Rectal smooth muscle tissue (tissue), 1 donor: Measurements from ENCODE around the gene SSTR3.

Source experiments
- H3K27ac ChIP-seq: one replicate; pipeline ENCODE4 v1.7.0; 2013; ENCODE audit warnings: low read depth, low read length, inconsistent platforms
- H3K27me3 ChIP-seq: one replicate; pipeline ENCODE4 v1.7.0; 2013; ENCODE audit warnings: low read length; ENCODE audit not compliant: control insufficient read depth, insufficient read depth
- H3K36me3 ChIP-seq: one replicate; pipeline ENCODE4 v1.7.0; 2013; ENCODE audit warnings: low read length; ENCODE audit not compliant: control insufficient read depth, insufficient read depth
- H3K4me1 ChIP-seq: one replicate; pipeline ENCODE4 v1.7.0; 2013; ENCODE audit warnings: low read length; ENCODE audit not compliant: control insufficient read depth, insufficient read depth
- H3K4me3 ChIP-seq: one replicate; pipeline ENCODE4 v1.7.0; 2013; ENCODE audit warnings: low read length
- H3K9ac ChIP-seq: one replicate; pipeline ENCODE4 v1.7.0; 2013; ENCODE audit warnings: low read length

Gene SSTR3

DNA sequence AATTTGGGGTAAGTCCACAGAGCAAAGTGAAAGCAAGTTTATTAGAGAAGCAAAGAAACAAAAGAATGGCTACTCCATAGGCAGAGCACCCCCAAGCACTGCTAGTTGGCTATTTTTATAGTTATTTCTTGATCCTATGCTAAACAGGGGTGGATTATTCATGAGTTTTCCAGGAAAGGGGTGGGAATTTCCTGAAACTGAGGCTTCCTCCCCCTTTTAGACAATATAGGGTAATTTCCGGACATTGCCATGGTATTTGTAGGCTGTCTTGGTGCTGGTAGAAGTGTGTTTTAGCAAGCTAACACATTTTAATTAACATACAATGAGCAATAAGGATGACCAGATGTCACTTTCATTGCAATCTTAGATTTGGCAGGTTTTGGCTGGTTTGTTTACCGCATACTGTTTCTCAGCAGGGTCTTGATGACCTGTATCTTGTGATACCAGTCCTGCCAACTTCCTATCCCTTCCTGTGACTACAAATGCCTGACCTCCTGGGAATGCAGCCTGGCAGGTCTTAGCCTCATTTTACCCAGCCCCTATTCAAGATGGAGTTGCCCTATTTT is 23.3 kb downstream of the SSTR3 start:
- H3K27ac ChIP-seq, result no peak overlapping the region
- H3K27me3 ChIP-seq, result no peaks in the 10 kb centered on the region
- H3K4me1 ChIP-seq, result peaks cover 27% of the 10 kb centered on the region
- H3K9ac ChIP-seq, result no peak overlapping the region
- peak overlapping the region; percentile 8 for H3K4me3 ChIP-seq
- H3K36me3 ChIP-seq, result no peaks in the 10 kb centered on the region

GRCh38 chr22:37187891-37188761 is 24.2 kb downstream of the SSTR3 start, which contains the start of gene C1QTNF6:
Gene C1QTNF6 (minus strand): TSS chr22:37188247. CDS start chr22:37188213, 34 bp downstream.
- Histone ChIP-seq H3K36me3 (no peaks in the 10 kb centered on the region), H3K27me3 (no peaks in the 10 kb centered on the region), H3K9ac (no peak within 1 kb of the TSS), H3K27ac (peak within 1 kb of the TSS; percentile 81), H3K4me1 (peaks cover 27% of the 10 kb centered on the region), H3K4me3 (peak within 1 kb of the TSS; percentile 73)

DNA sequence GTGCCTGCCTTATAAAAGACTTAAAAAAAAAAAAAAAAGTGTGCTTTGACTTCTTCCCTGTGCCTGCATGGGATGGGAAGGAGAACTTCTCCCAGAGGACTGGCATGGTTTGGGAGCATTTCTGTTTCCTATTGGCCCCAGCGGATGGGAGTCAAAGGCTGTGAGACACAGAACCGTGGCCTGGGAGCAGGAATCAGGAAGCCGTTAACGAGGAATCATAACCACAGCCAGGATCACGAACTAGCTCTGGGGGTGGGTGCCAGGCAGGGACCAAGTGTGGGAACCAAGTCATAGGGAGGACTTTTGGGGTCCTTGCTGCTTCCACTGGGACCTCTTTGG is 24.8 kb downstream of the SSTR3 start:
- Histone ChIP-seq H3K36me3 (no peaks in the 10 kb centered on the region), H3K27ac (peak overlapping the region; percentile 81), H3K4me1 (peaks cover 27% of the 10 kb centered on the region), H3K4me3 (peak overlapping the region; percentile 73), H3K27me3 (no peaks in the 10 kb centered on the region), H3K9ac (no peak overlapping the region)

- H3K36me3 ChIP-seq, result no peaks in the 10 kb centered on the region
- H3K27ac ChIP-seq, result peak overlapping the region; percentile 81
- H3K4me1 ChIP-seq, result peaks cover 27% of the 10 kb centered on the region
- H3K4me3 ChIP-seq, result peak overlapping the region; percentile 73
- H3K9ac ChIP-seq, result no peak overlapping the region
- no peaks in the 10 kb centered on the region for H3K27me3 ChIP-seq
These were observed 25.2 kb downstream of the SSTR3 start for GRCh38 chr22:37186997-37187522.

GRCh38 chr22:37186228-37186996 is 25.9 kb downstream of the SSTR3 start:
- H3K4me1 ChIP-seq, result peaks cover 27% of the 10 kb centered on the region
- no peak overlapping the region for H3K27ac ChIP-seq
- no peak overlapping the region for H3K4me3 ChIP-seq
- H3K27me3 ChIP-seq, result no peaks in the 10 kb centered on the region
- H3K36me3 ChIP-seq, result no peaks in the 10 kb centered on the region
- H3K9ac ChIP-seq, result no peak overlapping the region

DNA sequence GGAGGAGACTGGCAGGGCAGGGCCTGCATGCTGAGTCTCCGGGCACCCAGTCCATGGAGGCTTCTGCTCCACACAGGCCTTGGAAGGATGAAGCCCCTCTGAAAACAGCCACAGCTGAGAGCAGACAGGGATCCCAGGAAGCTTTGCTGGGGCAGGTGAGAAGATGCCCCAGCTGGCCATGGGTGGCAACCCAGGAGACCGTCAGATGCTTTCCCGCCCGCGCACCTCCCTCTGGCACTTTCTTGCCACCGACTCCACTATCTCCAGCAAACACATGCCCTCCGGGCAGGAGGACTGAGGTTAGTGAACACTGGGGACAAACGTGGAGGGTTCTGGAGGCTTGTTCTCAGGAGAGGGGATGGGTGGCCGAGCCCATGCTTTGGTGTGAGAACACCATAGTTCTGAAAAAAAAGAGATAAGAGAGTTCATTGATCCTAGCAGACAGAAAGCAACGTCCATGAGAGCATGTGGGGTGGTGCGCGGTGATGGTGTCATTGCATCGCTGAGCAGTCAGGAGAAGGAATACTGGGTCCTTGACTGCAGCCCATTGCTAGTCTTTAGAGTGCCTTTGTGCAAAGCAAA is 26.5 kb downstream of the SSTR3 start:
- Histone ChIP-seq H3K4me3 (no peak overlapping the region), H3K27me3 (no peaks in the 10 kb centered on the region), H3K27ac (no peak overlapping the region), H3K36me3 (no peaks in the 10 kb centered on the region), H3K4me1 (peaks cover 27% of the 10 kb centered on the region), H3K9ac (no peak overlapping the region)

DNA sequence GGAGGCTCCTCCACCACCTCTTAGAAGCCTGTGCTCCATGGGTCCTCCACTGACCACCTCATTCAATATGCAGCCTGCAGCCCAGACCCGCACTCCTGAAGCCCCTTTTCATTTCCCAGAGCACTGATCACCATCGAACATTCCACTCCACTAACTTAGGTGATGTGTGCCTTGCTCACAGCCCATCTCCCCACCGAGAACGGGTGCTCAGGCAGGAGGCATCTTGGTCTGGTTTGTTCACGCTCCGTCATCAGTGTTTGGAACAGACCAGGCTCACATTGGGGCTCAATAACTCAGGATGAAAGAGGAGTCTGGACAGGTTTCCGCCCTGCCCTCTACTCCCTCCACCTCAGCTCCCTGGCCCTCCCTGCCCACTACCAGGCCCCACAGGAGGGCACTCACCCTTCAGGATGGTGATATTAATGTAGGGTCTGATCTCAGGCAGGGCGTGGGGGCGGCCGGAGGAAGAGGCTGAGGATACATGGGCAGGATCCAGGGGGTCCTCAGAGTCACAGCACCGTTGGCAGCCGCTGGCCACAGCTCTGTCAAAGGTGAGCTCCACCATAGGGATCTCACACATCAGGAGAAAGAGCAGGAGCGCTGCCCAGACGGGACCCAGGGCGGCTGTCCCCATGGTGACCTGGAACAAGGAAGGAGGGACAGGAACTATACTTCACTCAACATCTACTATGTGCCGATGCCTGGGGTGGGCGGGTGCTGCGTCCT is 27.3 kb downstream of the SSTR3 start:
- no peak overlapping the region for H3K27ac ChIP-seq
- H3K4me1 ChIP-seq, result peaks cover 21% of the 10 kb centered on the region

GRCh38 chr22:37184380-37184755 is 27.9 kb downstream of the SSTR3 start:
- H3K9ac ChIP-seq, result no peak overlapping the region
- H3K27me3 ChIP-seq, result no peaks in the 10 kb centered on the region
- no peak overlapping the region for H3K27ac ChIP-seq
- no peaks in the 10 kb centered on the region for H3K36me3 ChIP-seq
- no peak overlapping the region for H3K4me3 ChIP-seq
- peaks cover 17% of the 10 kb centered on the region for H3K4me1 ChIP-seq

More for the DNA sequence above, 27.3 kb downstream of the SSTR3 start:
- Histone ChIP-seq H3K9ac (no peak overlapping the region), H3K36me3 (no peaks in the 10 kb centered on the region), H3K27me3 (no peaks in the 10 kb centered on the region), H3K4me3 (no peak overlapping the region)

GRCh38 chr22:37183432-37184379 is 28.6 kb downstream of the SSTR3 start:
- Histone ChIP-seq H3K9ac (no peak overlapping the region), H3K27me3 (no peaks in the 10 kb centered on the region), H3K4me1 (peaks cover 12% of the 10 kb centered on the region), H3K36me3 (no peaks in the 10 kb centered on the region), H3K27ac (no peak overlapping the region), H3K4me3 (no peak overlapping the region)

GRCh38 chr22:37182949-37183245 is 29.4 kb downstream of the SSTR3 start:
- H3K4me3 ChIP-seq, result no peak overlapping the region
- no peaks in the 10 kb centered on the region for H3K27me3 ChIP-seq
- H3K9ac ChIP-seq, result no peak overlapping the region
- H3K27ac ChIP-seq, result no peak overlapping the region
- peaks cover 4% of the 10 kb centered on the region for H3K4me1 ChIP-seq
- no peaks in the 10 kb centered on the region for H3K36me3 ChIP-seq
